GM18511 (cell line): Measurements from ENCODE around the gene LAMA1.
"Not testable (repeated sequence)": the region's sequence is repeated elsewhere in the genome, so short reads cannot be mapped to it uniquely, and the experiment has no call there.

Experiments used
- ATAC-seq: cut with Tn5 transposase; IDR thresholded peaks from one replicate; pipeline ENCODE4 v1.9.1; 2021; ENCODE audit warnings: mild to moderate bottlenecking, moderate library complexity; ENCODE audit not compliant: unreplicated experiment

Gene LAMA1

GRCh38 chr18:6955304-6955703 lies 162.3 kb downstream of the LAMA1 start:
- no peak for ATAC-seq

GRCh38 chr18:6954501-6954900 lies 163.1 kb downstream of the LAMA1 start:
- no peak for ATAC-seq

GRCh38 chr18:6951336-6952090 lies 166.1 kb downstream of the LAMA1 start:
- ATAC-seq, result no peak

GRCh38 chr18:6950641-6951040 lies 167.0 kb downstream of the LAMA1 start:
- ATAC-seq, result no peak

GRCh38 chr18:6949800-6950586 lies 167.6 kb downstream of the LAMA1 start:
- no peak for ATAC-seq

- ATAC-seq, result no peak
Observed at GRCh38 chr18:6948281-6949055, 169.1 kb downstream of the LAMA1 start.

- ATAC-seq, result no peak
Observed at GRCh38 chr18:6947338-6948030, 170.1 kb downstream of the LAMA1 start.

- no peak for ATAC-seq
Observed at GRCh38 chr18:6943143-6943542, 174.5 kb downstream of the LAMA1 start.

- ATAC-seq, result no peak
Observed at GRCh38 chr18:6942742-6943141, 174.9 kb downstream of the LAMA1 start.

GRCh38 chr18:6941996-6942395 lies 175.6 kb downstream of the LAMA1 start:
- no peak for ATAC-seq

GRCh38 chr18:6940451-6940850 lies 177.1 kb downstream of the LAMA1 start:
- ATAC-seq, result no peak

GRCh38 chr18:6939972-6940371 lies 177.6 kb downstream of the LAMA1 start:
- no peak for ATAC-seq

- ATAC-seq, result not testable (repeated sequence)
Observed at GRCh38 chr18:6938403-6938802, 179.2 kb downstream of the LAMA1 start.

- ATAC-seq, result no peak
Observed at GRCh38 chr18:6938003-6938402, 179.6 kb downstream of the LAMA1 start.

- no peak for ATAC-seq
Observed at GRCh38 chr18:6934859-6935258, 182.7 kb downstream of the LAMA1 start.

GRCh38 chr18:6929370-6930102 lies 188.1 kb downstream of the LAMA1 start:
- no peak for ATAC-seq

GRCh38 chr18:6928359-6928758 lies 189.2 kb downstream of the LAMA1 start:
- ATAC-seq, result no peak

GRCh38 chr18:6927153-6927552 lies 190.4 kb downstream of the LAMA1 start:
- ATAC-seq, result no peak

GRCh38 chr18:6923220-6923619 lies 194.4 kb downstream of the LAMA1 start:
- ATAC-seq, result no peak

- no peak for ATAC-seq
Observed at GRCh38 chr18:6921571-6921970, 196.0 kb downstream of the LAMA1 start.
